Hematopoietic multipotent progenitor cell treated with erythropoietin and hydrocortisone succinate and interleukin-3 and kit ligand, for 17 days (in vitro differentiated cells): ENCODE measurements around the gene CPLX1.
A peak's percentile ranks its signal among the peaks of the same experiment; 100 is the strongest.
"Not testable (repeated sequence)": the region's sequence is repeated elsewhere in the genome, so short reads cannot be mapped to it uniquely, and the experiment has no call there.

Source experiments
- DNase-seq: peaks from one replicate; pipeline ENCODE4 v3.0.0-alpha.2; 2015; ENCODE audit warnings: low spot score

CPLX1 gene

GRCh38 chr4:754221-755120 is 71.5 kb downstream of the CPLX1 start:
- DNase-seq, result no peak

GRCh38 chr4:753186-753585 is 72.7 kb downstream of the CPLX1 start:
- DNase-seq, result not testable (repeated sequence)

GRCh38 chr4:752196-752861 is 73.6 kb downstream of the CPLX1 start:
- no peak for DNase-seq

GRCh38 chr4:751676-752075 is 74.3 kb downstream of the CPLX1 start:
- DNase-seq, result no peak

GRCh38 chr4:749698-750666 is 75.9 kb downstream of the CPLX1 start:
- DNase-seq, result no peak

- DNase-seq, result no peak
Measured at GRCh38 chr4:748461-748860, 77.5 kb downstream of the CPLX1 start.

GRCh38 chr4:747546-748170 is 78.3 kb downstream of the CPLX1 start:
- DNase-seq, result no peak

GRCh38 chr4:744212-744841 is 81.6 kb downstream of the CPLX1 start:
- no peak for DNase-seq

GRCh38 chr4:743463-744211 is 82.3 kb downstream of the CPLX1 start:
- DNase-seq, result no peak

GRCh38 chr4:742742-743311 is 83.1 kb downstream of the CPLX1 start:
- DNase-seq, result peak; percentile 69

- no peak for DNase-seq
Measured at GRCh38 chr4:742096-742741, 83.7 kb downstream of the CPLX1 start.

GRCh38 chr4:740656-741282 is 85.2 kb downstream of the CPLX1 start:
- no peak for DNase-seq

- no peak for DNase-seq
Measured at GRCh38 chr4:740011-740410, 85.9 kb downstream of the CPLX1 start.

- DNase-seq, result no peak
Measured at GRCh38 chr4:739569-739968, 86.4 kb downstream of the CPLX1 start.

GRCh38 chr4:738781-739280 is 87.1 kb downstream of the CPLX1 start:
- DNase-seq, result no peak

- not testable (repeated sequence) for DNase-seq
Measured at GRCh38 chr4:736561-736960, 89.4 kb downstream of the CPLX1 start.

GRCh38 chr4:735583-735982 is 90.3 kb downstream of the CPLX1 start:
- DNase-seq, result no peak
